ENCODE measurements around the gene KRTAP4-4. TPM values are rescaled to one million over a fixed set of nuclear protein-coding genes. Genes with fewer than 3 reads are reported as not detected.

KRTAP4-4 gene
- total RNA-seq, 1 donor from 2014 or later: not detected

DNA sequence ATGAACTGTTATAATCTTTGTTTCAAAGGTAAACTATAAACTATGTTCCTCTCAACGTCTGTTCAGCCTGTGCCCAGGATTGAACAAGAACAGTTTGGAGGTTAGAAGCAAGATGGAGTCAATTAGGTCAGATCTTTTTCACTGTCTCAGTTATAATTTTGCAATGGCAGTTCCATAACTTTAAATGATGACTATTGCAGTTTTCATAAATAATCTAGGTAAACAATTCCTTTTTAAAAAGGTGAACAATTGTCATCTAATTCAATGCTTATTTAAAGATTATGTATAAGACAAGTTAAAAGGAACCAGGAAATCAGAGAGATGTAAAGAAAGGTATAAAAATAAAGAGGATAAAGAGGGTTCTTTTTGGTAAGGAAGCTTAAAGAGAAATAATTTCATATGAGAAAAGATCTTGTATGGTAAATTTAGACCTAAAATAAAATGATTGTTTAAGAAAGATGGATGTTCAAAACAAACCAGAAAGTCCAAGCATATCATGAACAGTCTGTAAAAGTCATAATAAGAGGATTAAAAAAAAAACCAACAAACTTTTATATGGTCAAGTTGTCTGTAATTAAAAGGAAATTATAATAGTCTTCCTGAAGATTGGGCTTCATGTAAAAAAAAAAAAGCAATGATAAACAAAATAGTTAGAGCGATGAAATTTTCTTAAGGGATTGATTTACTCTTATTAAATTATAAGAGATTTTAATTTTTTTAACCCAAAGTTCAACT lies 49.2 kb downstream of the KRTAP4-4 start:
- DNase-seq (ENCODE audit: low spot score): no peak

Other genes starting within 250 kb of the KRTAP4-4 start
- 0.80 TPM for gene KRT23, start 223.1 kb downstream of the KRTAP4-4 start, total RNA-seq
- gene KRT39, start 193.8 kb downstream of the KRTAP4-4 start, total RNA-seq: not detected
- gene KRT40, start 176.4 kb downstream of the KRTAP4-4 start, total RNA-seq: not detected
- gene KRTAP3-3, start 166.6 kb downstream of the KRTAP4-4 start, total RNA-seq: not detected
- gene KRTAP3-2, start 160.8 kb downstream of the KRTAP4-4 start, total RNA-seq: not detected
- not detected for gene KRTAP3-1, start 151.6 kb downstream of the KRTAP4-4 start, total RNA-seq
- gene KRTAP1-5, start 133.5 kb downstream of the KRTAP4-4 start, total RNA-seq: not detected
- gene KRTAP1-4, start 130.6 kb downstream of the KRTAP4-4 start, total RNA-seq: not detected
- not detected for gene KRTAP1-3, start 125.9 kb downstream of the KRTAP4-4 start, total RNA-seq
- not detected for gene KRTAP1-1, start 119.3 kb downstream of the KRTAP4-4 start, total RNA-seq
- gene KRTAP2-1, start 113.4 kb downstream of the KRTAP4-4 start, total RNA-seq: not detected
- gene KRTAP2-2, start 105.5 kb downstream of the KRTAP4-4 start, total RNA-seq: not detected
- gene KRTAP2-3, start 100.6 kb downstream of the KRTAP4-4 start, total RNA-seq: not detected
- gene KRTAP2-4, start 94.9 kb downstream of the KRTAP4-4 start, total RNA-seq: not detected
- gene KRTAP4-7, start 76.6 kb downstream of the KRTAP4-4 start, total RNA-seq: not detected
- not detected for gene KRTAP4-8, start 62.6 kb downstream of the KRTAP4-4 start, total RNA-seq
- gene KRTAP4-16, start 58.5 kb downstream of the KRTAP4-4 start, total RNA-seq: not detected
- gene KRTAP4-9, start 55.4 kb downstream of the KRTAP4-4 start, total RNA-seq: not detected
- gene KRTAP4-11, start 42.4 kb downstream of the KRTAP4-4 start, total RNA-seq: not detected
- not detected for gene KRTAP4-12, start 36.6 kb downstream of the KRTAP4-4 start, total RNA-seq
- gene KRTAP4-6, start 20.2 kb downstream of the KRTAP4-4 start, total RNA-seq: not detected
- gene KRTAP4-5, start 10.9 kb downstream of the KRTAP4-4 start, total RNA-seq: not detected
- not detected for gene KRTAP4-3, start 7.5 kb upstream of the KRTAP4-4 start, total RNA-seq
- not detected for gene KRTAP4-2, start 17.5 kb upstream of the KRTAP4-4 start, total RNA-seq
- gene KRTAP4-1, start 24.2 kb upstream of the KRTAP4-4 start, total RNA-seq: not detected
- not detected for gene KRTAP9-1, start 29.1 kb upstream of the KRTAP4-4 start, total RNA-seq
- gene KRTAP9-2, start 65.9 kb upstream of the KRTAP4-4 start, total RNA-seq: not detected
- not detected for gene KRTAP9-3, start 71.7 kb upstream of the KRTAP4-4 start, total RNA-seq
- gene KRTAP9-8, start 77.3 kb upstream of the KRTAP4-4 start, total RNA-seq: not detected
- gene KRTAP9-4, start 88.9 kb upstream of the KRTAP4-4 start, total RNA-seq: not detected
- gene KRTAP9-9, start 94.6 kb upstream of the KRTAP4-4 start, total RNA-seq: not detected
- not detected for gene KRTAP9-6, start 104.6 kb upstream of the KRTAP4-4 start, total RNA-seq
- not detected for gene KRTAP9-7, start 115.0 kb upstream of the KRTAP4-4 start, total RNA-seq
- gene KRTAP29-1, start 142.1 kb upstream of the KRTAP4-4 start, total RNA-seq: not detected
- gene KRTAP16-1, start 148.6 kb upstream of the KRTAP4-4 start, total RNA-seq: not detected
- not detected for gene KRTAP17-1, start 155.0 kb upstream of the KRTAP4-4 start, total RNA-seq
- gene KRT33A, start 190.1 kb upstream of the KRTAP4-4 start, total RNA-seq: not detected
- gene KRT33B, start 209.1 kb upstream of the KRTAP4-4 start, total RNA-seq: not detected
- not detected for gene KRT34, start 221.6 kb upstream of the KRTAP4-4 start, total RNA-seq
- gene KRT31, start 236.9 kb upstream of the KRTAP4-4 start, total RNA-seq: not detected